ENCODE results near the gene MYZAP. TPM values are rescaled to one million over a fixed set of nuclear protein-coding genes. Genes with fewer than 3 reads are reported as not detected.

The MYZAP gene
- total RNA-seq, 1 experiment from 2014 or later: 1.1 TPM

DNA sequence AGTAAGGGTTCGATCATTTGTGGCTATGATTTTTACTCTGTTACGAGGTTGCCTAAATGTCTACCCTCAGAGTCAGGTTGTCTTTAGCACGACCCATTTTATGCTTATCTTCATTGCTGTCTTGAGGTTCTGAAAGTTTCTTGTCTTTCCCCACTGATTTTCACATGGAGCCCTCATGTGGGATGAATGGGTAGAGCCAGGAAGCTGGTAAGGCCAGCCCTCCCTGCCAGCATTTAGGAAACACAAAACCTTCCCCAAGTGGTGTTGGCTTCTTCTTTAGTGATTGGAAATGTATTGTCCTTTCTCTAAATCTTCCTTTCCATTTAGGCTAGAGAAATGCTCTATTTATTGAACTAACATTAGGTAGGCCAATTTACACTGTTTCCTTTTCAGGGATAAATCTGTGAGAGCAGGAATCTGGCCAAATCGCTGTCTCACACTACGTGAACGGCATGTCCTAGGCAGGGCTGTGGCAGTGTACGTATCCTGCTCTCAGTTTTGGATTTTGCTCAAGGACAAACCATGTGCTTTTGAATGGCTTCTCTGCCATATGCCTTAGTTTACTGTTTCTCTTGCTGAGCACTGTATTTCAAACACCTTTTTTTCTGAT lies 43.7 kb downstream of the MYZAP start:
- BruUV-seq (replicated peaks): no TSS peak
- TF ChIP-seq, protein P1, sequence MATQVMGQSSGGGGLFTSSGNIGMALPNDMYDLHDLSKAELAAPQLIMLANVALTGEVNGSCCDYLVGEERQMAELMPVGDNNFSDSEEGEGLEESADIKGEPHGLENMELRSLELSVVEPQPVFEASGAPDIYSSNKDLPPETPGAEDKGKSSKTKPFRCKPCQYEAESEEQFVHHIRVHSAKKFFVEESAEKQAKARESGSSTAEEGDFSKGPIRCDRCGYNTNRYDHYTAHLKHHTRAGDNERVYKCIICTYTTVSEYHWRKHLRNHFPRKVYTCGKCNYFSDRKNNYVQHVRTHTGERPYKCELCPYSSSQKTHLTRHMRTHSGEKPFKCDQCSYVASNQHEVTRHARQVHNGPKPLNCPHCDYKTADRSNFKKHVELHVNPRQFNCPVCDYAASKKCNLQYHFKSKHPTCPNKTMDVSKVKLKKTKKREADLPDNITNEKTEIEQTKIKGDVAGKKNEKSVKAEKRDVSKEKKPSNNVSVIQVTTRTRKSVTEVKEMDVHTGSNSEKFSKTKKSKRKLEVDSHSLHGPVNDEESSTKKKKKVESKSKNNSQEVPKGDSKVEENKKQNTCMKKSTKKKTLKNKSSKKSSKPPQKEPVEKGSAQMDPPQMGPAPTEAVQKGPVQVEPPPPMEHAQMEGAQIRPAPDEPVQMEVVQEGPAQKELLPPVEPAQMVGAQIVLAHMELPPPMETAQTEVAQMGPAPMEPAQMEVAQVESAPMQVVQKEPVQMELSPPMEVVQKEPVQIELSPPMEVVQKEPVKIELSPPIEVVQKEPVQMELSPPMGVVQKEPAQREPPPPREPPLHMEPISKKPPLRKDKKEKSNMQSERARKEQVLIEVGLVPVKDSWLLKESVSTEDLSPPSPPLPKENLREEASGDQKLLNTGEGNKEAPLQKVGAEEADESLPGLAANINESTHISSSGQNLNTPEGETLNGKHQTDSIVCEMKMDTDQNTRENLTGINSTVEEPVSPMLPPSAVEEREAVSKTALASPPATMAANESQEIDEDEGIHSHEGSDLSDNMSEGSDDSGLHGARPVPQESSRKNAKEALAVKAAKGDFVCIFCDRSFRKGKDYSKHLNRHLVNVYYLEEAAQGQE (IDR thresholded peaks at IDR 0.05; ENCODE audit: insufficient read depth in 1 of 2, low read depth in 2 of 2, low read length in 1 of 2): no peak
- no peak for TF ChIP-seq TCF7L2 (IDR thresholded peaks at IDR 0.05; ENCODE audit: low read depth, low read length)
- no peak for TF ChIP-seq SIN3A (IDR thresholded peaks at IDR 0.05; ENCODE audit: borderline replicate concordance, insufficient read depth, low read depth, low read length)
- TF ChIP-seq, protein P2, sequence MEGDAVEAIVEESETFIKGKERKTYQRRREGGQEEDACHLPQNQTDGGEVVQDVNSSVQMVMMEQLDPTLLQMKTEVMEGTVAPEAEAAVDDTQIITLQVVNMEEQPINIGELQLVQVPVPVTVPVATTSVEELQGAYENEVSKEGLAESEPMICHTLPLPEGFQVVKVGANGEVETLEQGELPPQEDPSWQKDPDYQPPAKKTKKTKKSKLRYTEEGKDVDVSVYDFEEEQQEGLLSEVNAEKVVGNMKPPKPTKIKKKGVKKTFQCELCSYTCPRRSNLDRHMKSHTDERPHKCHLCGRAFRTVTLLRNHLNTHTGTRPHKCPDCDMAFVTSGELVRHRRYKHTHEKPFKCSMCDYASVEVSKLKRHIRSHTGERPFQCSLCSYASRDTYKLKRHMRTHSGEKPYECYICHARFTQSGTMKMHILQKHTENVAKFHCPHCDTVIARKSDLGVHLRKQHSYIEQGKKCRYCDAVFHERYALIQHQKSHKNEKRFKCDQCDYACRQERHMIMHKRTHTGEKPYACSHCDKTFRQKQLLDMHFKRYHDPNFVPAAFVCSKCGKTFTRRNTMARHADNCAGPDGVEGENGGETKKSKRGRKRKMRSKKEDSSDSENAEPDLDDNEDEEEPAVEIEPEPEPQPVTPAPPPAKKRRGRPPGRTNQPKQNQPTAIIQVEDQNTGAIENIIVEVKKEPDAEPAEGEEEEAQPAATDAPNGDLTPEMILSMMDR (IDR thresholded peaks at IDR 0.05): no peak
- TF ChIP-seq POLR2AphosphoS5 (IDR thresholded peaks at IDR 0.05; ENCODE audit: low read depth, low read length): no peak
- Histone ChIP-seq H3K27ac (ENCODE audit: low read length) (no peak overlapping the region), H3K36me3 (ENCODE audit: control insufficient read depth, insufficient read depth, low read length) (no peaks in the 10 kb centered on the region), H3K9me3 (ENCODE audit: control insufficient read depth, insufficient read depth, low read depth, low read length) (no peaks in the 10 kb centered on the region), H3K4me1 (ENCODE audit: control insufficient read depth, insufficient read depth, low read length) (no peaks in the 10 kb centered on the region), H3K27me3 (ENCODE audit: control insufficient read depth, insufficient read depth, low read length) (no peaks in the 10 kb centered on the region; the same call in 1 of the 2 replicates), H3K4me3 (ENCODE audit: low read depth in 2 of 2, low read length in 2 of 2) (no peak overlapping the region)
- CTCF ChIA-PET: no interaction called here
- POLR2A ChIA-PET: no interaction called here
- ATAC-seq (no peak), DNase-seq (ENCODE audit: low read depth, low spot score) (no peak)
- in situ Hi-C loops (cut with HindIII; ENCODE audit: low pct_unique_long_range_greater_than_20kb, low sequenced_read_pairs): no loop called here
- intact Hi-C loops (cut with micrococcal nuclease; ENCODE audit: unreplicated experiment): no loop called here

DNA sequence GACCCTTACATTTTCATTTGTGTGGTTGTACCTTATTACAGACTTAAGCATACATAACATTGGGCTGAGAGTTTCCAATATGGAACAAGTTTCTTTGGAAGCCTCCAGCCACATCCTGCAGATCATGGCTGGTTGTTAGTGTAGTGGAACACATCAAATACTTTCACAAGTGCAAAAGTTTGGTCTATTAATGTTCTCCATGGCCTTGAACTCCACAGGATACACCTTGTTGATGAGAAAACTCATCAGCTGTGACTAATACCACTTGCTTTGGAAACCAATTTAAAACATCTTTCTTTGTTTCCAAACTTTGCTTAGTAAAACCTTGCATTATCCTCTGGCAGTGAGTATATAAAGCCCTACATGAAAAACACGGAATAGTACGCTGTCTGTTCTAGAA lies 46.1 kb downstream of the MYZAP start:
- H3K9me3 ChIP-seq (ENCODE audit: control insufficient read depth, insufficient read depth, low read depth, low read length): no peaks in the 10 kb centered on the region
- no peaks in the 10 kb centered on the region for H3K4me1 ChIP-seq (ENCODE audit: control insufficient read depth, insufficient read depth, low read length)
- H3K27ac ChIP-seq (ENCODE audit: low read length): no peak overlapping the region
- intact Hi-C loops (cut with micrococcal nuclease; ENCODE audit: unreplicated experiment): no loop called here
- no peak overlapping the region for H3K4me3 ChIP-seq (ENCODE audit: low read depth in 2 of 2, low read length in 2 of 2)
- BruUV-seq (replicated peaks): no TSS peak
- in situ Hi-C loops (cut with HindIII; ENCODE audit: low pct_unique_long_range_greater_than_20kb, low sequenced_read_pairs): no loop called here
- ChIA-PET POLR2A (no interaction called here), CTCF (no interaction called here)
- ATAC-seq (no peak), DNase-seq (ENCODE audit: low read depth, low spot score) (no peak)
- H3K27me3 ChIP-seq (ENCODE audit: control insufficient read depth, insufficient read depth, low read length): no peaks in the 10 kb centered on the region; the same call in 1 of the 2 replicates
- H3K36me3 ChIP-seq (ENCODE audit: control insufficient read depth, insufficient read depth, low read length): no peaks in the 10 kb centered on the region
- TF ChIP-seq SIN3A (IDR thresholded peaks at IDR 0.05; ENCODE audit: borderline replicate concordance, insufficient read depth, low read depth, low read length): no peak

DNA sequence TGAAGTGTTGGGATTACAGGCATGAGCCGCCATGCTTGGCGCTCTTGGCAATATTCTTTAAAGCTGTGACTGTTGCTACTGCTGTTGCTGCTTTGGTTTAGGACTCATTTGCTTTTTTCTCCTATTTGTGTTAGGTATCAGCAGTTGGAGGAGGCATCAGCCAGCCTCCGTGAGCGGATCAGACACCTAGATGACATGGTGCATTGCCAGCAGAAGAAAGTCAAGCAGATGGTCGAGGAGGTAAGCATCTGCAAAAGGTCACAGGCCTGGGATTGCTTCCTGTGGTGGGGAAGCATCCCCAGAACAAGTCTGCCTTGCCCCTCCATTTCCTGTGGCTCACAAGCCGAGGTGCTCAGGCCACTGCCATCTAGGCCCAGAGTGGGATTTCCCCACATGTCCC lies 47.6 kb downstream of the MYZAP start:
- no peaks in the 10 kb centered on the region; the same call in 1 of the 2 replicates for H3K27me3 ChIP-seq (ENCODE audit: control insufficient read depth, insufficient read depth, low read length)
- in situ Hi-C loops (cut with HindIII; ENCODE audit: low pct_unique_long_range_greater_than_20kb, low sequenced_read_pairs): no loop called here
- ChIA-PET POLR2A (no interaction called here), CTCF (no interaction called here)
- H3K4me1 ChIP-seq (ENCODE audit: control insufficient read depth, insufficient read depth, low read length): no peaks in the 10 kb centered on the region
- TF ChIP-seq SIN3A (IDR thresholded peaks at IDR 0.05; ENCODE audit: borderline replicate concordance, insufficient read depth, low read depth, low read length): no peak
- TF ChIP-seq POLR2AphosphoS5 (IDR thresholded peaks at IDR 0.05; ENCODE audit: low read depth, low read length): no peak
- TF ChIP-seq, protein P1 (IDR thresholded peaks at IDR 0.05; ENCODE audit: insufficient read depth in 1 of 2, low read depth in 2 of 2, low read length in 1 of 2): no peak
- TF ChIP-seq, protein P2 (IDR thresholded peaks at IDR 0.05): no peak
- TF ChIP-seq TCF7L2 (IDR thresholded peaks at IDR 0.05; ENCODE audit: low read depth, low read length): no peak
- ATAC-seq (no peak), DNase-seq (ENCODE audit: low read depth, low spot score) (no peak)
- BruUV-seq (replicated peaks): no TSS peak
- no peak overlapping the region for H3K27ac ChIP-seq (ENCODE audit: low read length)
- no peaks in the 10 kb centered on the region for H3K36me3 ChIP-seq (ENCODE audit: control insufficient read depth, insufficient read depth, low read length)
- no peak overlapping the region for H3K4me3 ChIP-seq (ENCODE audit: low read depth in 2 of 2, low read length in 2 of 2)
- H3K9me3 ChIP-seq (ENCODE audit: control insufficient read depth, insufficient read depth, low read depth, low read length): no peaks in the 10 kb centered on the region
- intact Hi-C loops (cut with micrococcal nuclease; ENCODE audit: unreplicated experiment): no loop called here
